Glomerular visceral epithelial cell (primary cell): Measurements from ENCODE around the gene AP1B1.

Experiments
- DNase-seq: peaks from one replicate; pipeline ENCODE4 v3.0.0-alpha.2; 2016; ENCODE audit errors: extremely low spot score

The AP1B1 gene

DNA sequence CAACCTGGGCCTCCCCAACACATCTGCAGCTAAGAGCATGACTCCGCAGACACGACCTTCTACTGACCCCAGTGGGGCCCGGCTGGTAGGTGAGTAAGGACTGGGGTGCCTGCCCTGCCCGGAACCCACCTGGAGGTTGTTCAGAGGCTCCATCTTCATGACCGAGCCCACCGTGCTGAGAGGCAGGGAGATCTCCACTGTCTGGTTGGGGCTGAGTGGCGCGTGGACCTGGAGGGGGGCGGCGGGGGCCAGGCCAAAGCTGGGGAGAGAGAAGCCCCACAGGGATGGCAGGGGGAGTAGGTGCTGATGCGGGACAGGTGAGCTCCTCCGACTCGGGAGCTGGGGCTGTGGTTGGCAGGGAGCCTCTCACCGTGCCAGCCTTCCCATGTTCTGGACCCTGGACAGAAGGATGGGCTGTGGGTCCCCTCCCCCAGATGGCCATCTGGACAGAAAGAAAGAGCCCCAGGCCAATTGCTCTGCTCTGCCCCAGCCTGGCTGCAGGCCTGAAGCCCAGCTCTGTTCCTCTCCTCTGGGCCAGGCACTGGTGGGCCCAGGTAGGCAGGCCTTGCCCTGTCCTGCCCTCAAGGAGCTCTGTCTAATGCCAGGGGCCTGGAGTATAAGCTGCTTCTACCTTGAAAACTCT, 56.6 kb downstream of the AP1B1 start:
- no peak for DNase-seq

DNA sequence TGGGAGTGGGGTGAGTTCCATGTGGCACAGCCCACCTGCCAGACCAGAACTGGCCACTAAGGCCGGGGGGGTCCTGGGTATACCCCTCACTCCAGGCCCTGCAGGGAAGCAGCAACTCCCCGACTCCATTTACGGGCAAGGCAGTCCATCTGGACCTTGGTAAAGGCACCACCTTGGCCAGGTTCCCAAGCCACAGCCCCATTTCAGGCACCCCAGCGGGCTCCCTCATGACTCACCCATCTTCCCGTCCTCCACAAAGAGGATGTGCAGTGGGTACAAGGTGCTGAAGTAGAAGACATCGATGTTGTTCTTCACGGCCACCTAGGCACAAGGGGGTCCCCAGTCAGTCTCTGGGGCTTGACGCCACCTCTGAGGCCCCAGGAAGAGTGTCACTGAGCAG, 57.2 kb downstream of the AP1B1 start:
- peak; percentile 20 for DNase-seq

DNA sequence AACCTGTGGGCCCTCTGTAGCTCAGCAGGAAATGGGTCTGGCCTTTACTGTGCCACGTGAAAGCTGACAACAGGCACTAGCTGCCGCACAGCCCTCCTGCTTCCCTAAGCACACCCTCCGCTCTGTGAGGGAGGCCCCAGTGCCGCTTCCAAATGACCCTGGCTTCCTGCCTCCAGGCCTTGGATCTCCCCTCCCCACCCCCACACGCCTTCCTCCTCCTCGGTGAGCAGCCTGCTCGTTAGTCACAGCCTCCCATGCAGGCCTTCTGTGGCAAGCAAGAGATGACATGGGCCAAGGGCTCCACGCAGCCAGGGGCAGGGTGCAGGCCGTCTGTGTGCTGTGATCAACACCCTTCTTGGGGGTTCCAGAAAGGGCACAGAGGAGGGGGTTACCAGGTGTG, 57.6 kb downstream of the AP1B1 start:
- no peak for DNase-seq

DNA sequence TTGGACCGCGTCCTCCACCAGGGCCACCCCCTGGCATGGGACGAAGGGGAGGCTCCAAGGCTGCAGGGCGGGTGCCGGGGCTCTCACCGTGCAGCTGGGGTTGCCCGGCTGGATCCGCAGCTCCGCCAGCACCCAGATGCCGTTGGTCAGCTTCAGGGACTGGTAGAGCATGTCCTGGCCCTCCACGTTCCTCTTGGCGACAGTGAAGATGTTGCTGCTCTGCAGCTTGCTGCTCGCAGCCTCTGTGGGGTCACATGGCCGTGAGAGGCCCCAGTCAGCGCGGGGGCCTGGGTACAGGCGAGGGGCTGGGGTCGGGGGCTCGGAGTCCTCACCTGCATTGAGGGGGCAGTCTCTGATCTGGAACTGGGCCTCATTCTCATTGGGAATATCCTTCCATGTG, 58.1 kb downstream of the AP1B1 start:
- DNase-seq = no peak

DNA sequence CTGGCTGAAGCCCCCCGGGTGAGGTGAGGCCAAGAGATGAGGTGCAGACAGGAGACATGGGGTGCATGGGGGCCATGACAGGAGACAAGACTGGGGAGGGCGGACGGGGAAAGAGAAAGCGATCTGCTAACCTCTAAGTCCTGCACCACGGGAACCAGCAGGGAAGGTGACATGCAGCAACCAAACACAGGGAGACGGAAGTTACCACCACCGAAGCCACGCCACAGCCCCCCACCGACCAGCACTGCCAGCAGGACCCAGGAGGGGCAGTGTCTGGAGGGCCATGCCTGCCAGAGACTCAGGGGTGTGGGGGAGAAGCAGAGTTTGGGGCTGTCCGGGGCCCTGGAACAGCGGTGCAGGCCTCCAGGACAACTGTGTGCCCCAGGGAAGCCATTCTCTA, 58.8 kb downstream of the AP1B1 start:
- no peak for DNase-seq

DNA sequence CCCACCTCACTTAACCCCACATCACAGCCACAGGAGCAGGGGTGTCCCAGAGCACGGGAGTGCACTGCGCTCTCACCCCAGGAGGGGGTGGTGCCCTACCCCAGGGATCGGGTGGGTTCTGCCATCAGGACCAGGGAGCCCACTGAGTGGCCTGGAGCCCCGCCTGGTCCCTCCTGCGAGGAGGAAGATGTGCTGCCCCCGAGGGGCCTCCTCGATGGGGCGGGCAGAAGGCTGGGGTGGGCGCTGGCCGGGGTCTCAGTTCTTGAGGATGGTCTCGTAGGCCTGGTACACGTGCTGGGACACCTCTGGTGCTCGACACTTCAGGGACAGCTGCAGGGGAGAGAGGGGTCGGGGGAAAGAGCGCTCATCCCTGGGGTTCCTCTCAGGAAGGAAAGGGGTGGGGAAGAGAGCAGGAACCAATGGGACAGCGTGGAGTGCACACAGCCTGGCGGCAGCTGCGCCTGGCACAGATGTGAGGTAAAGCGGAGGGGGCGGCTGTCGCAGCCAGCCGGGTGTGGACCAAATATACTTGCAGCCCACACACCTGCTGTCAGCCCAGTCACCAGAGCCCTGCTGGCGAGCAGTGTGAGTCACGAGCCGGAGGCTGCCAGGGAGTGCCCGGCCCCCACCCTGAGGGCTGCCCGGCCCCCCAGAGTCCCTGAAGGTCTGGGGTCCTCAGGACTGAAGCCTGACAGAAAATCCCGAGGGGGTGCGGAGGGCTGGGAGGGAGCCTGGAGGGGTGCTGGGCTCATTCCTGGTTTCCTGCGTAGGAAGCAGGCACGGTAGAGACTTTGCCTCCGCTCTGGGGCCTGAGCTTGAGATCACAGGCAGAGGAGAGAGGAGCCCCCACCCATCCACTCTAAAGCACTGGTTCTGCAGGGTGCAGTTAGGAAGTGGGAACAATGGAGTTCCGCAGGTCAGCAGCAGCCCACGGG, 59.5 kb downstream of the AP1B1 start:
- no peak for DNase-seq

DNA sequence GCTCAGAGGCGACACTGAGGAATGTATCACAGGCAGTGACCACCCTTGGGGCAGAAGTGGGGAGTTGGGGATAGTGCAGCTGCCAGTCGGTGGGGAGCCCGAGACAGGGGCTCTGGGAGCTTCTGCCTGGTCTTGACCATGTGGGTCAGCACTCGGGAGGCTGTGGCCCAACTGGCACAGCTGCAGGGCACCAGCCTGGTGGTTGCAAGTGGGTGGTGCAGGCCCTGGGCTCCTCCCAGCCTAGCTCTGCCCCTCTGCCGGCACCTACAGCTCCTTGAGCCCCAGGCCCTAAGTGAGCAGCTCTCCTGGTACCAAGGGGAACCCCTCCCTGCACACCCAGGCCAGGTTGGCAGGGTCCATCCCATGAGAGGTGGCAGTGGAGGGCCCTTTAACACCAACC, 60.3 kb downstream of the AP1B1 start:
- no peak for DNase-seq

DNA sequence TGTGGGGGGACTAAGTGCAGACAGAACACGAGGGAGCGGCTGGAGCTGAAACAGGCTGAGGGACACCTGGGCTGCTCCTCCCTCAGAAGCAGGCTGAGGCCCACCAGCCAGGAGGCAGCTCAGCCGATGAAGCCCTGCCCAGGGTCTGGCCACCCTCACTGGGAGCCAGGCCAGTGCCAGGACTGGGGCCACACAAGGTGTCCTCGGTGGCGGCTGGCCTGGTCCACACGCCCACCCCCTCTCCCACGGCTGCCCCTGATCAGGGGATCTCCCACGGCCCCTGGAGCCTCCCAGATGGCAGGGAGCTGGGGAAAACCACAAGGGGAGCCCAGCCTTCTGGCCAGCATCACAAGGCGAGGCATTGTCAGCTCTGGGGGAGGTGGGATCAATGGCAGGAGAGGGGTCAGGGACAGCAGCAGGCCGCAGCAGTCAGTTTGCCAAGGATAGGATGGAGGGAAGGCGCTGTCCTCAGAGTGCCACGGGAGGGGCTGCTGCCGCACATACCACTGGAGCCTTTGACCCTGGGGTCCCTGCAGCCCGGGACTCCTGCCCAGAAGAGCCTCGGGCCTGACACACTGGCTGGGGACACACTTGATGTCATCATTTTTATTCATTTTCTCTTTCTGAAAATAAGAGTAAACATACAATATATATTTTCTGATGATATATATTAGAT, 61.1 kb downstream of the AP1B1 start:
- DNase-seq = no peak

DNA sequence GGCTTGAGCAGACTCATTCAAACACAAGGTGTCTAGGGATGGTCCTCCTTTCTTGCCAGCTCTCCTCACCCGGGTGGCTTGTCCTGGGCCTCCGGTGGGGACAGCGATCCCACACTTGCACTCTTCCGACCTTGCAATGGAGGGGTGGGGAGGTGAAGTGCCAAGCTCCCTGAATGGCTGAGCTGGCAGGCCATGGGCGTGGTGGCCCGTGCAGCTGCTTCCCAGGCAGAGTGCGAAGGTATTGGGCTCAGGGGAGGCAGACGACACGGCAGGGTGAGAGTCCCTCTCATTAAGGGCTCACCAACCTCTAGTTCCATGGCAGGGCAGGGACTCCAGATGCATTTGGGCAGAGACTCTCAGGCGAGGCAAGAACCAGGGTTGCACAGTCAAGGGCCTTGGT, 61.9 kb downstream of the AP1B1 start:
- no peak for DNase-seq

DNA sequence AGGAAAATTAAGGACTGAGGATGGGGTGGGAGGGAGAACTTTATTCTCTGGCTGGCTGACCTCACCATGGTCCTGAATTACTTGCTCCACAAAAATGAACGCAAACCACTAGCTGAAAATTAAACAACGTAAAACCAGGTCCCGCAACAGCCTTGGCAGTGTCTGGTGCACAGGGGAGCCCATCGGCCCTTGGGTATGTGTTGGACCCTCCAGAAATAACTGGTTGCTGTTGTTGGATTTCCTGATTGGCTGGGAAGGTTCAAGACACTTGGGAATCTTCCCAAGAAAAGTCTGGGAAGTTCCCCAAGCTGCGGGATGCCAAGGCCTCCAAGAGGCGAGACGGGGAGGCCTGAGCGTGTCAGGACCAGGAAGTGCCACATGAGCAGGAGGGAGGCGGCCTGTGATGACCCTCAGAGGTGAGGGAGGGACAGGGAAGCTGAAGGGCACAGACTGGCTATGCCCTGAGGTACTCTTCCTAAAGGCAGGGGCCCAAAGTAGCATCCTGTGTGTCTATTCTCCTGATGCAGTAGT, 62.5 kb downstream of the AP1B1 start:
- no peak for DNase-seq

DNA sequence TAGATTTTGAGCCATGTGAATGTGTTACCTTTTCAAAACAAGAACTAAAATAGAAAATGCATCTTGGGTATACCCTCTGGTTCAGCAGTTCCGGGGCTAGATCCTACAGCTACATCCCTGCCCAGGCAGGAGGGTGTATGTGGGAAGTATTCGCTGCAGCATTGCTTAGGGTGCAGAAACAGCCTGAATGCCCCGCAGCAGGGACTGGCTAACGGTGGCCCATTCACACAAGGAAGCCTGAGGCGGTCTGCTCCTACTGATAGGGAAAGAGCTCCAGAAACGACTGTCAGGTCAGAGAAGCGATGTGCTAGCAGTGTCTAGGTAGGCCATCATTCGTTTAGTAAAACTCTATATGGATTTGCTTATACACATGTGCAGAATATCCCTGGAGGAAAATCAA, 63.0 kb downstream of the AP1B1 start:
- no peak for DNase-seq

DNA sequence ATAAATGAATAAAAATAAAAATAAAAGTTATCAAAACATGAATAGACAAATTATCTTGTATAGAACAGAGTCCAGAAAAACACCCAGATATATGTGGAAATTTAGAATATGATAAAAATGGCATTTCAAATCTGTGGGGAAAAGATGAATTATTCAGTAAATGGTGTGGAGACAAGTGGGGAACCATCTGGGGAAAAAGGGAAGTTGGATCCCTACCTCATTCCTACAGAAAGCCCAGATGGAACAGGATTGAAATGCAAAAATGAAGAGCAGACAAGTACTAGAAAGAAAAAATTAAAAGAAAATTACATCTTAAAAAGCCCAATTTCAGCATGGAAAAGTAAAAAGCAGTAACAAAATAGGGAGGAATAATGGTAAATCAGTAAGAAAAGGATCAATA, 64.7 kb downstream of the AP1B1 start:
- DNase-seq = no peak

DNA sequence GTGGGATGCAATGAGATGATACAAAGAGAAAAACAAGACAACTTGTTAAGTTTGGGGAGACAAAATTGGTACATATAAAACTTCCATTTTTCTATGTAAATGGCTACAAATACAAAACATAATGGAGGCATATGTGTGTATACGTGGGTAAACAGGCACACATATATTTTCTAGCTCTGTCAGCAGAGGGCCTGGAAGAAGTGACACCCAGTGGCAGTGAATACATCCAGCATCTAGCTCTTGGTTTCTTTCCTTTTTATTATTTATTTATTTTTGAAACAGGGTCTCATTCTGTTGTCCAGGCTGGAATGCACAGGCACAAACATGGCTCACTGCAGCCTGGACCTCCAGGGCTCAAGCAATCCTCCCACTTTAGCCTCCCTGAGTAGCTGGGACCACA, 67.8 kb downstream of the AP1B1 start:
- no peak for DNase-seq

DNA sequence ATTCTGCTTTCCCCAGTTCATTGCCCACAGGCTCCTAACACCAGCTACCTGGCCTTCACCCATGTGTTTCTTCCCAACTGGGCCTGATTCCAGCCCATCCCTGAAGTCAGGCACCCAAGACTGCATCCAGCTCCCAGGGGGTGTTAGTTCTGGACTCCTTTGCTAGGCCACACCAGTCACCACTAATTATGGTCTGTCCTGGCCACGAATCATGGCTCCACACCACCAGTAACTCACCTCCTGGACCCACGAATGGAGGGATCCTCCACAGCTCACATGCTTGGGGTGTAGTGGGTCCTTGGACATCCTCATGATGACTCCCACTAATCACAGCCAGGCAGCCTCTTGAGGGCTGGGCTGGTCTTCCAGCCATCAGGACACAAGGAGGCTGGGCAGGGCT, 69.3 kb downstream of the AP1B1 start:
- DNase-seq = no peak

DNA sequence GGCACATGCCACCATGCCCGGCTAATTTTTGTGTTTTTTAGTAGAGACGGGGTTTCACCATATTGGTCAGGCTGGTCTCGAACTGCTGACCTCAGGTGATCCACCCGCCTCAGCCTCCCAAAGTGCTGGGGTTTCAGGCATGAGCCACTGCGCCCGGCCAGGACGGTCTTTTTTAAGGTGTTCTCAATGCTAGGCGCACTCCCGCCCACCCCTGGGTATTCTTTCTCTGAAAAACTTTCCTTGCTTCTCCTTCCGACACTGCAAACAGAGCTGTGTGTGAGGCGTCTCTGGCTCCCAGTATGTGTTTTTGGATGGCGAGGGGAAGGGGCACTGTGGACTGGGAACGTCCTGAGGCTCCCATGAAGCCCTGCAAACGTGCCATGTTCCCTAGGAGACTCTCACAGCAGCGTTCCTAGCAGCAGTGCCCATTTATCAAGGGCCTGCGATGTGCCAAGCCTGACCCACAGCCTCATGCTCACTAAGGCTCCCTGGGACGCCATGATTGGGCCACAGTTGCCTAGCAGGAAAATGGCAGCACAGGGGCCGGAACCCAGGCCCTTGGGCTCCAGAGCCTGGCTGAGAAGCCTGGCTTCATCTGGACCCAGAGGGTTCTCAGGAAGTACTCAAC, 70.4 kb downstream of the AP1B1 start:
- DNase-seq = no peak

DNA sequence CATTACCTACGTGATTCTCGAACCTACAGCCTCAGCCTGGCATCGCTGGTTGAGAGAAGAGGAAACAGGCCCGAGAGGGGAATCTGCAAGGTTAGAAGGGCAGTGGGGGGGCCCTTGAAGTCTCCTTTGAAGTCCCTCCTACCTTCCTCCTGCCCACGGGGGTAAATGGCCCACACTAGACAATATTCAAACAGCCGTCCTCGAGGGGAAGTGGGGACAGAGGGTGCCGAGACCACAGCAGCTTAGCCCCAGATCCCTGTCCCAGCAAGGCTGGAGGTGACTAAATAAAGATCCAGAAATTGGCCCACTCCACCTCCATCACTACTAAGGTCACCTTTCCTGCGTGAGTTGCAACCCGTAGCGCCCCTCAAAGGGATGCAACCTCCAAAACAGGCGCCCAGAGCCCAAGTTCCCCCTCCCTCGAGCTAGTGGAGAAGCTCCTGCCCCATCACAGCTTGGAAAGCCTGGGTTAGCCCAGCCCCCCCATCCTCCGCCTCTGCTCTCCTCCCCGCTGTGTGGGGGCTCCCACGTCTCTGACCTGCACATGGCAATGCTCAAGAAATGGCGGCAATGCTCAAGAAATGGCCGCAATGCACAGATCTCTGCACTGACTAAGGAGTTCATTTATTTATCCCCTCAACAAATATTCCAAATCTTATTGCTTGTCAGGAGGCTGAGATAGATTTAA, 72.1 kb downstream of the AP1B1 start:
- no peak for DNase-seq

DNA sequence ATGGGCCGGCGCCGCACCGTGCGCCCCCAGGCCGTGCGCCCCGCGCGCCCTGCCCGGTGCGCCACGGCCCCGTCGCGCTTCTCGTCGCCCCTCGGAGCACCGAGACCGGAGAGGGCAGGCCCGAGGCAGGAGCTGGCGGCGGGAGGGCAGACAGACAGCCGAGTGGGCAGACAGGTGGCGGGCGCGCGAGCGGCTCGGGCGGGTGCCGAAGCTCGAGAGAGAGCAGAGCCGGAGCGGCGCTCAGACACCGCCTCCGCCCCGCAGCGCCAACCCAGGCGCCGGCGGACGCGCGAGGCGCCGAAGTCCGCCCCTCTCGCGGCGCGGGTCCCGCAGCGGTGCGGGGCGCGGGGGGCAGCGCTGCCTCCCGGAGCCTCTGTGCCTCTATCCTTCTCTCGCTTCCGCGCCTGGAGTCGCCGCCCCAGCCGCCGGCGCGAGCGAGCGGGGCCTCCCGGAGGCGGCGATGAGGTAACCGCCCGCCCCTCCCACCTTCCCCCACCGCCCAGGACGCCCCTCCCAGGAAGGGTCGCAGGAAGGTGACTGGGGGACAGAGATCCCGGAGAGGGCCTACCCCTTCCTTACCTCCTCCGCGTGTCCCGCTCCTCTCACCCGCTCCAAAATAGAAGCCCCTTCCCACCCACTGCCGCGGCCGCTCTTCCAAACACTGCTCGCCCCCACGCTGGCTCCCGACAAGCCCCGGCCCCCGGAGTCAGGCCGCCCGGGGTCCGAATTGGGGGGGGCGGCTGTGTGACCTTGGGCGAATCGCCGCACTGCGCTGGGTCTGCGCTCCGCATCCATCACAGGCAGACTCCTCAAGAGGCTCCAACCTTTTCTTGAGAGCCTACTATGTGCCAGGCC, 72.9 kb downstream of the AP1B1 start, which contains the start of gene RASL10A:
Gene RASL10A, minus strand, starts transcription at position 412 of the 855 bp plus-strand sequence. CDS start 451 bp downstream, outside the sequence.
- no peak for DNase-seq

DNA sequence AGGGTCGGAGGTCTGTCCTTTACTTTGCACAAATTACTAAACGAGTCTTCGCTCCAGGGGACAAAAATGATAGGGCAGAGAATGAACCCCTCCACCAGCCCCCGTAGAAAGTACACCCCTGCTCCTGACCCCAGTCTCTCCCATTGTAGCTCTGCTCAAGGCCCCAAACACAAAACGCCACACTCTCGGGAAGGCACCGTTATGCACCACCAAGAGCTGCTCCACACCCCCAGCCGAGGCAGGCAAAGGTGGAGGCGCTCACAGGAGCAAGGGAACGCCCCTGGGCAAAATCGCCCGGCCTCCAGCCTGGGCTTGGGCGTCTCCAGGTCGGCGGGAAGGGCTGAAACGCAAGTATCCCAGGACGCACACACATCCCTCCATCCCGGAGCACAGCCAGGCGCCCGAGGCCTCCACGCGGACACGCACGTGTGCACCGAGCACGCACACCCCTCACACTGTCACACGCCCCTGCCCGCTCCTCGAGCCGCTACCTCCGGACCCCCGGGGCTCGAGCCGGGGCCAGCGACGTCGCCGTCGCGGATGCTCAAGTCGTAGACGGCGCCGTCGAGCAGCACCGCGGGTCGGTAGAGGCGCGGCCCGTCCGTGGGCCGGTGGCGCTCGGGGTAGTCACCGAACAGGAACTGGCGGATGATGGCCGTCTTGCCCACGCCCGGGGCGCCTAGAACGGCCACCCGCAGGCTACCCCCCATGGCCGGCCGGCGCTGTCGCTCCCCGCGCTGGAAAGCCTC, 73.7 kb downstream of the AP1B1 start:
- DNase-seq = no peak

DNA sequence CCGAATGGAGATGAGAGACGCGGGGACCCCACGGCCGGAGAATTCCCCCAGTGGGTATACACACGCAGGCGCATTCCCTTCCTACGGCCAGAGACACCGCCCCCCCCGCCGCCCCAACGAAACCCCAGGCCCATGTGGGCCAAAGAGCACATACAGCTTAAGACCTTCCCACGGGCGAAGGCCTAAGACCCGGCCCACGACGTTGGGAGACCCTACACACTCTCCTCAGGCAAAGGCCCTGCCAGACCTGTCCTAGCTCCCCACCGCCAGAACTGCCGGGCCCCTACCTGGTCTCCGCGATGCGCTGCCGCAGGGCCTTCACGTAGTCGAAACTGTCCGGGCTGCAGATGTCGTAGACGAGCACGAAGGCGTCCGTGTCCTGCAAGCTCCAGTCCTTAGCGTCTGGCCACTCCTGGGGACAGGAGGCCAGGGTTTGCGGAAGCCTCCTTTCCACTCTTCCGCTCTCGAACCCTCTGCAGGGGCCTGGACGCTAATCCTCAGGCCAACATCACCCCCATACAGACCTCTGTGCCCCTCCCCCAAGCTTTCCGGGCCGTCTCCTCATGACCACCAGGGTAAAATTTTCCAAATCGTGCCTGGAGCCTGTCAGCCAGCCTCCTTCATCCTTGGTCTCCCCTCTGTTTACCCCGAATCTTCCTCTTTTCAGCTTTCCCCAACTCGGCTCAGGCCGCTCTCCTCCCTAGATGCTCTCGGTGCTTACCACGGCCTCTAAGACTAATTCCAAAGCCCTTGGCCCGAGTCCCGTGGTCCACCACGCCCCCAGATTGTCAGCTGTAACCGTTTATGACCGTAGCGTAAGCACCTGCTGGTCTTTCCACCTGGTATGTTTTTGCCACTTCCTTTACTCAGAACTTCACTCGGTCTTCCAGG, 74.5 kb downstream of the AP1B1 start:
- no peak for DNase-seq
